ENCODE measurements around the gene SLC1A2. TPM values are rescaled to one million over a fixed set of nuclear protein-coding genes. Genes with fewer than 3 reads are reported as not detected.

Gene SLC1A2
- total and polyA plus RNA-seq, 2 donors (not counting 1 experiment from before 2014, with no cell fraction given), result 1.2 to 7.6 TPM

GRCh38 chr11:35289821-35290220 is 129.5 kb downstream of the SLC1A2 start:
- H3K9ac ChIP-seq (ENCODE audit: insufficient read depth, low read length), result no peak overlapping the region
- peak overlapping the region; percentile 42 for H3K4me2 ChIP-seq (ENCODE audit: extremely low read depth, insufficient read depth, low read length)
- H3K9me3 ChIP-seq (ENCODE audit: control insufficient read depth, insufficient read depth, low read depth, low read length), result no peaks in the 10 kb centered on the region
- TF ChIP-seq CTCF (conservative IDR thresholded peaks at IDR 0.05 in 1 of 2, IDR thresholded peaks at IDR 0.05 in 1 of 2; ENCODE audit: low read depth in 1 of 2, low read length in 2 of 2), result no peak
- no peak for TF ChIP-seq EZH2 (IDR thresholded peaks at IDR 0.05; ENCODE audit: low read length, missing control alignments)
- H3K27ac ChIP-seq (ENCODE audit: insufficient read depth, low read length), result peak overlapping the region; percentile 46
- H3K79me2 ChIP-seq (ENCODE audit: control insufficient read depth, insufficient read depth, low read length), result no peaks in the 10 kb centered on the region
- H2AFZ ChIP-seq (ENCODE audit: low read length), result no peak overlapping the region
- no peaks in the 10 kb centered on the region for H4K20me1 ChIP-seq (ENCODE audit: control insufficient read depth, extremely low read depth, insufficient read depth, low read length)
- peak; percentile 24 to 76 for DNase-seq (ENCODE audit: low read depth in 2 of 2)
- no peaks in the 10 kb centered on the region for H3K36me3 ChIP-seq (ENCODE audit: control insufficient read depth, insufficient read depth, low read length)
- H3K4me3 ChIP-seq (replicated peaks in 1 of 4; ENCODE audit: control extremely low read depth in 1 of 4, insufficient read depth in 1 of 4, low read depth in 3 of 4, low read length in 4 of 4), result no peak overlapping the region
- no peaks in the 10 kb centered on the region for H3K27me3 ChIP-seq (ENCODE audit: control insufficient read depth, insufficient read depth, low read length)
- peaks cover 4% of the 10 kb centered on the region for H3K4me1 ChIP-seq (ENCODE audit: control insufficient read depth, extremely low read depth, insufficient read depth, low read length)

- Histone ChIP-seq H3K27ac (ENCODE audit: insufficient read depth, low read length) (peak overlapping the region; percentile 46), H2AFZ (ENCODE audit: low read length) (no peak overlapping the region), H3K79me2 (ENCODE audit: control insufficient read depth, insufficient read depth, low read length) (no peaks in the 10 kb centered on the region), H4K20me1 (ENCODE audit: control insufficient read depth, extremely low read depth, insufficient read depth, low read length) (no peaks in the 10 kb centered on the region), H3K9ac (ENCODE audit: insufficient read depth, low read length) (no peak overlapping the region), H3K4me3 (replicated peaks in 1 of 4; ENCODE audit: control extremely low read depth in 1 of 4, insufficient read depth in 1 of 4, low read depth in 3 of 4, low read length in 4 of 4) (no peak overlapping the region), H3K27me3 (ENCODE audit: control insufficient read depth, insufficient read depth, low read length) (no peaks in the 10 kb centered on the region), H3K36me3 (ENCODE audit: control insufficient read depth, insufficient read depth, low read length) (no peaks in the 10 kb centered on the region), H3K4me1 (ENCODE audit: control insufficient read depth, extremely low read depth, insufficient read depth, low read length) (peaks cover 4% of the 10 kb centered on the region), H3K4me2 (ENCODE audit: extremely low read depth, insufficient read depth, low read length) (peak overlapping the region; percentile 42), H3K9me3 (ENCODE audit: control insufficient read depth, insufficient read depth, low read depth, low read length) (no peaks in the 10 kb centered on the region)
- TF ChIP-seq CTCF (conservative IDR thresholded peaks at IDR 0.05 in 1 of 2, IDR thresholded peaks at IDR 0.05 in 1 of 2; ENCODE audit: low read depth in 1 of 2, low read length in 2 of 2) (no peak), EZH2 (IDR thresholded peaks at IDR 0.05; ENCODE audit: low read length, missing control alignments) (no peak)
- DNase-seq (ENCODE audit: low read depth in 2 of 2), result peak; percentile 79 to 87
These were observed 130.4 kb downstream of the SLC1A2 start for GRCh38 chr11:35288817-35289541.

GRCh38 chr11:35288309-35288708 is 131.0 kb downstream of the SLC1A2 start:
- Histone ChIP-seq H3K4me1 (ENCODE audit: control insufficient read depth, extremely low read depth, insufficient read depth, low read length) (peaks cover 4% of the 10 kb centered on the region), H3K4me3 (replicated peaks in 1 of 4; ENCODE audit: control extremely low read depth in 1 of 4, insufficient read depth in 1 of 4, low read depth in 3 of 4, low read length in 4 of 4) (no peak overlapping the region), H3K9ac (ENCODE audit: insufficient read depth, low read length) (no peak overlapping the region), H4K20me1 (ENCODE audit: control insufficient read depth, extremely low read depth, insufficient read depth, low read length) (no peaks in the 10 kb centered on the region), H3K27me3 (ENCODE audit: control insufficient read depth, insufficient read depth, low read length) (no peaks in the 10 kb centered on the region), H3K79me2 (ENCODE audit: control insufficient read depth, insufficient read depth, low read length) (no peaks in the 10 kb centered on the region), H3K27ac (ENCODE audit: insufficient read depth, low read length) (no peak overlapping the region), H3K36me3 (ENCODE audit: control insufficient read depth, insufficient read depth, low read length) (no peaks in the 10 kb centered on the region), H2AFZ (ENCODE audit: low read length) (no peak overlapping the region), H3K9me3 (ENCODE audit: control insufficient read depth, insufficient read depth, low read depth, low read length) (no peaks in the 10 kb centered on the region), H3K4me2 (ENCODE audit: extremely low read depth, insufficient read depth, low read length) (no peak overlapping the region)
- TF ChIP-seq CTCF (conservative IDR thresholded peaks at IDR 0.05 in 1 of 2, IDR thresholded peaks at IDR 0.05 in 1 of 2; ENCODE audit: low read depth in 1 of 2, low read length in 2 of 2), result no peak
- no peak for TF ChIP-seq EZH2 (IDR thresholded peaks at IDR 0.05; ENCODE audit: low read length, missing control alignments)
- peak in 1 of 2 donors; percentile 25 for DNase-seq (ENCODE audit: low read depth in 2 of 2)
